Natural killer cell treated with Interleukin-12 subunit alpha and Interleukin-12 subunit beta and Interleukin-15 and Interleukin-18, amount 100 ng/mL, for 72 hours (primary cell): Measurements from ENCODE around the gene CLPTM1L. TPM values are rescaled to one million over a fixed set of nuclear protein-coding genes. Genes with fewer than 3 reads are reported as not detected.
"Not testable (repeated sequence)": the region's sequence is repeated elsewhere in the genome, so short reads cannot be mapped to it uniquely, and the experiment has no call there.

Source experiments
- ATAC-seq, 2 donors: fragments of 150-1000 bp; cut with Tn5 transposase in 1 of 2; sonication (Bioruptor Pico), chemical (Tn5 transposase) in 1 of 2; 2 replicates each; pipeline ENCODE4 v1.10.0; 2021
- DNase-seq: peaks from one replicate; pipeline ENCODE4 v3.0.0; 2022; ENCODE audit warnings: low spot score
- H3K27ac Mint-ChIP-seq, 2 donors: 1 replicate in 1 of 2; 2 replicates in 1 of 2; pipeline ENCODE4 v1.8.0; 2022; ENCODE audit warnings: mixed read lengths in 2 of 2, mild to moderate bottlenecking in 1 of 2, moderate library complexity in 1 of 2
- H3K27me3 Mint-ChIP-seq, 2 donors: 1 replicate in 1 of 2; 2 replicates in 1 of 2; pipeline ENCODE4 v1.8.0; 2022; ENCODE audit warnings: mixed read lengths in 2 of 2
- H3K36me3 Mint-ChIP-seq: one replicate; pipeline ENCODE4 v1.8.0; 2022; ENCODE audit warnings: mixed read lengths
- H3K4me1 Mint-ChIP-seq, 2 donors: 1 replicate in 1 of 2; 2 replicates in 1 of 2; pipeline ENCODE4 v1.8.0; 2022; ENCODE audit warnings: low read depth in 2 of 2, mixed read lengths in 2 of 2, mild to moderate bottlenecking in 1 of 2
- H3K4me3 Mint-ChIP-seq: one replicate; pipeline ENCODE4 v1.8.0; 2022; ENCODE audit warnings: mixed read lengths
- H3K9me3 Mint-ChIP-seq: 2 replicates; pipeline ENCODE4 v1.8.0; 2022; ENCODE audit warnings: mixed read lengths
- total RNA-seq, 2 donors: library from RNA; stranded (reverse); gene quantifications; one replicate each; pipeline ENCODE4 v1.2.3, GENCODE V29; 2022

CLPTM1L gene
- total RNA-seq, 2 donors from 2014 or later = 112 to 178 TPM

GRCh38 chr5:1293416-1294205 lies 51.3 kb downstream of the CLPTM1L start:
- peak overlapping the region; percentile 15 for H3K4me3 Mint-ChIP-seq
- H3K9me3 Mint-ChIP-seq = no peaks in the 10 kb centered on the region
- no peaks in the 10 kb centered on the region for H3K4me1 Mint-ChIP-seq
- H3K36me3 Mint-ChIP-seq = no peaks in the 10 kb centered on the region
- no peak for ATAC-seq
- peaks cover 10 to 11% of the 10 kb centered on the region in 2 donors for H3K27me3 Mint-ChIP-seq
- H3K27ac Mint-ChIP-seq = no peak overlapping the region
- DNase-seq = no peak

- H3K4me1 Mint-ChIP-seq = no peaks in the 10 kb centered on the region
- ATAC-seq (no peak), DNase-seq (no peak)
- peaks cover 3% of the 10 kb centered on the region for H3K9me3 Mint-ChIP-seq
- peaks cover 16 to 17% of the 10 kb centered on the region in 2 donors for H3K27me3 Mint-ChIP-seq
- no peak overlapping the region for H3K27ac Mint-ChIP-seq
- H3K36me3 Mint-ChIP-seq = peaks cover 5% of the 10 kb centered on the region
- H3K4me3 Mint-ChIP-seq = no peak overlapping the region
Measured at GRCh38 chr5:1292846-1293415, 52.0 kb downstream of the CLPTM1L start.

- H3K36me3 Mint-ChIP-seq = peaks cover 6% of the 10 kb centered on the region
- no peaks in the 10 kb centered on the region for H3K4me1 Mint-ChIP-seq
- peaks cover 16 to 19% of the 10 kb centered on the region in 2 donors for H3K27me3 Mint-ChIP-seq
- ATAC-seq (no peak), DNase-seq (no peak)
- no peak overlapping the region for H3K4me3 Mint-ChIP-seq
- peaks cover 3% of the 10 kb centered on the region for H3K9me3 Mint-ChIP-seq
- no peak overlapping the region for H3K27ac Mint-ChIP-seq
Measured at GRCh38 chr5:1292139-1292538, 52.8 kb downstream of the CLPTM1L start.

GRCh38 chr5:1291611-1292080 lies 53.3 kb downstream of the CLPTM1L start:
- DNase-seq = no peak
- peaks cover 16 to 19% of the 10 kb centered on the region in 2 donors for H3K27me3 Mint-ChIP-seq

GRCh38 chr5:1290956-1291355 lies 53.9 kb downstream of the CLPTM1L start:
- not testable (repeated sequence) for DNase-seq, H3K9me3 Mint-ChIP-seq, ATAC-seq, H3K4me3 Mint-ChIP-seq, H3K4me1 Mint-ChIP-seq, H3K36me3 Mint-ChIP-seq, H3K27ac Mint-ChIP-seq
- peaks cover 11 to 12% of the 10 kb centered on the region in 2 donors for H3K27me3 Mint-ChIP-seq

More at GRCh38 chr5:1291611-1292080, 53.3 kb downstream of the CLPTM1L start:
- ATAC-seq = no peak
- Mint-ChIP-seq H3K27ac (no peak overlapping the region), H3K4me3 (no peak overlapping the region), H3K36me3 (peaks cover 6% of the 10 kb centered on the region), H3K4me1 (no peaks in the 10 kb centered on the region), H3K9me3 (peaks cover 3% of the 10 kb centered on the region)

GRCh38 chr5:1289559-1289958 lies 55.3 kb downstream of the CLPTM1L start:
- ATAC-seq, H3K4me1 Mint-ChIP-seq, H3K27ac Mint-ChIP-seq, DNase-seq, H3K9me3 Mint-ChIP-seq, H3K4me3 Mint-ChIP-seq, H3K36me3 Mint-ChIP-seq: not testable (repeated sequence)
- H3K27me3 Mint-ChIP-seq = peaks cover 10 to 12% of the 10 kb centered on the region in 2 donors

- Mint-ChIP-seq H3K36me3 (peaks cover 6% of the 10 kb centered on the region), H3K27ac (no peak overlapping the region), H3K4me1 (no peaks in the 10 kb centered on the region), H3K27me3 (peaks cover 10 to 12% of the 10 kb centered on the region in 2 donors), H3K9me3 (peaks cover 3% of the 10 kb centered on the region), H3K4me3 (no peak overlapping the region)
- DNase-seq = no peak
- ATAC-seq = no peak
Measured at GRCh38 chr5:1288439-1289335, 56.2 kb downstream of the CLPTM1L start.

GRCh38 chr5:1285883-1286291 lies 59.0 kb downstream of the CLPTM1L start:
- ATAC-seq = no peak

GRCh38 chr5:1285141-1285540 lies 59.8 kb downstream of the CLPTM1L start:
- DNase-seq (no peak), ATAC-seq (no peak)
- Mint-ChIP-seq H3K4me3 (no peak overlapping the region), H3K27ac (no peak overlapping the region), H3K4me1 (no peaks in the 10 kb centered on the region), H3K9me3 (peaks cover 3% of the 10 kb centered on the region), H3K27me3 (peaks cover 8 to 12% of the 10 kb centered on the region in 2 donors), H3K36me3 (peaks cover 6% of the 10 kb centered on the region)

More at GRCh38 chr5:1285883-1286291, 59.0 kb downstream of the CLPTM1L start:
- Mint-ChIP-seq H3K4me1 (no peaks in the 10 kb centered on the region), H3K9me3 (peaks cover 3% of the 10 kb centered on the region), H3K4me3 (no peak overlapping the region), H3K27me3 (peaks cover 8 to 12% of the 10 kb centered on the region in 2 donors), H3K36me3 (peaks cover 6% of the 10 kb centered on the region), H3K27ac (no peak overlapping the region)
- DNase-seq = no peak

- H3K9me3 Mint-ChIP-seq, H3K4me3 Mint-ChIP-seq, H3K27ac Mint-ChIP-seq, ATAC-seq, H3K4me1 Mint-ChIP-seq, DNase-seq, H3K36me3 Mint-ChIP-seq: not testable (repeated sequence)
- peaks cover 8 to 12% of the 10 kb centered on the region in 2 donors for H3K27me3 Mint-ChIP-seq
Measured at GRCh38 chr5:1284336-1284970, 60.4 kb downstream of the CLPTM1L start.

GRCh38 chr5:1283729-1284041 lies 61.2 kb downstream of the CLPTM1L start:
- not testable (repeated sequence) for DNase-seq, H3K27me3 Mint-ChIP-seq, H3K4me3 Mint-ChIP-seq, H3K4me1 Mint-ChIP-seq, H3K27ac Mint-ChIP-seq, ATAC-seq, H3K9me3 Mint-ChIP-seq, H3K36me3 Mint-ChIP-seq

GRCh38 chr5:1282993-1283728 lies 61.7 kb downstream of the CLPTM1L start:
- not testable (repeated sequence) for H3K4me3 Mint-ChIP-seq, ATAC-seq, DNase-seq, H3K27ac Mint-ChIP-seq, H3K9me3 Mint-ChIP-seq, H3K4me1 Mint-ChIP-seq, H3K27me3 Mint-ChIP-seq, H3K36me3 Mint-ChIP-seq
